Endothelial cell of umbilical vein (primary cell): ENCODE data around the gene ADGRG1. TPM values are rescaled to one million over a fixed set of nuclear protein-coding genes. Genes with fewer than 3 reads are reported as not detected.

Source experiments
- BruUV-seq: library from RNA; stranded (reverse); fragments of 400-500 nt; replicated peaks from 2 replicates; lab custom pipeline; 2021; lab: Mats Ljungman, UMichigan
- CTCF ChIA-PET: fragments of 300-600, 350-600 bp; sonication (Branson Sonifier 250); formaldehyde crosslinking; loops from one replicate; lab custom pipeline; 2021; ENCODE audit warnings: antibody characterized with exemption, inconsistent platforms; lab: Charles Lee
- POLR2A ChIA-PET: fragments of 300-600, 350-600 bp; sonication (Branson Sonifier 250); formaldehyde crosslinking; loops from one replicate; lab custom pipeline; 2021; ENCODE audit warnings: antibody characterized with exemption, inconsistent platforms; lab: Charles Lee
- DNase-seq: peaks from one replicate; pipeline ENCODE4 v3.0.0-alpha.2; 2011; ENCODE audit warnings: low read depth, low spot score
- FAIRE-seq: peaks from 2 replicates; lab custom pipeline; 2011; peaks lifted over from hg19 to GRCh38; lab: Jason Lieb, UNC
- H2AFZ ChIP-seq: 2 replicates; pipeline ENCODE4 v1.6.0; 2012; ENCODE audit warnings: low read depth, low read length, control low read depth, inconsistent platforms
- H3K27ac ChIP-seq: 2 replicates; pipeline ENCODE4 v1.5.1; 2011; ENCODE audit warnings: low read depth, mild to moderate bottlenecking, control low read depth, low read length, moderate library complexity; ENCODE audit not compliant: insufficient read depth
- H3K27me3 ChIP-seq, 2 experiments: 2 replicates each; pipeline versions ENCODE4 v1.6.0 to v1.6.1; 2011; ENCODE audit warnings: low read length in 2 of 2, mixed read lengths in 1 of 2; ENCODE audit not compliant: control insufficient read depth in 2 of 2, insufficient read depth in 2 of 2
- H3K36me3 ChIP-seq, 2 experiments: 2 replicates in 1 of 2; 3 replicates in 1 of 2; pipeline ENCODE4 v1.5.1; 2011; ENCODE audit warnings: low read length in 2 of 2, mild to moderate bottlenecking in 1 of 2, moderate library complexity in 1 of 2; ENCODE audit not compliant: control insufficient read depth in 2 of 2, insufficient read depth in 2 of 2; ENCODE audit errors: extremely low read depth in 1 of 2
- H3K4me1 ChIP-seq: 3 replicates; pipeline ENCODE4 v1.5.1; 2011; ENCODE audit warnings: mild to moderate bottlenecking, low read length; ENCODE audit not compliant: control insufficient read depth, insufficient read depth; ENCODE audit errors: extremely low read depth
- H3K4me2 ChIP-seq: 2 replicates; pipeline ENCODE4 v1.6.1; 2011; ENCODE audit warnings: low read length, control low read depth, mixed read lengths; ENCODE audit not compliant: insufficient read depth
- H3K4me3 ChIP-seq, 3 experiments: fragments of 200-600 bp in 1 of 3; sonication (generic), shearing (Covaris generic) in 1 of 3; replicated peaks in 1 of 3; 2 replicates each; pipeline ENCODE4 v1.5.1; 2011 to 2016; ENCODE audit warnings: control low read depth in 3 of 3, low read length in 3 of 3, mild to moderate bottlenecking in 2 of 3, inconsistent platforms in 1 of 3, low read depth in 1 of 3, moderate library complexity in 1 of 3; ENCODE audit not compliant: insufficient read depth in 1 of 3
- H3K79me2 ChIP-seq: 2 replicates; pipeline ENCODE4 v1.6.0; 2012; ENCODE audit warnings: low read length, inconsistent platforms; ENCODE audit not compliant: control insufficient read depth, insufficient read depth
- H3K9ac ChIP-seq: replicated peaks from 2 replicates; pipeline ENCODE3; 2011; ENCODE audit warnings: low read length, control low read depth; ENCODE audit not compliant: insufficient read depth; ENCODE audit errors: extremely low read depth
- H3K9me1 ChIP-seq: replicated peaks from 3 replicates; pipeline ENCODE4 v1.6.0; 2011; ENCODE audit warnings: mild to moderate bottlenecking, low read length; ENCODE audit not compliant: control insufficient read depth, insufficient read depth; ENCODE audit errors: extremely low read depth
- H3K9me3 ChIP-seq: replicated peaks from 2 replicates; pipeline ENCODE4 v1.5.1; 2012; ENCODE audit warnings: low read length, inconsistent platforms; ENCODE audit not compliant: control insufficient read depth, insufficient read depth
- H4K20me1 ChIP-seq: replicated peaks from 2 replicates; pipeline ENCODE3; 2011; ENCODE audit warnings: mild to moderate bottlenecking, low read length; ENCODE audit not compliant: control insufficient read depth, insufficient read depth; ENCODE audit errors: extremely low read depth
- EZH2 ChIP-seq: IDR thresholded peaks from 2 replicates; pipeline ENCODE4 v1.6.1; 2012; ENCODE audit warnings: borderline replicate concordance, low read depth, mild to moderate bottlenecking, moderate library complexity, low read length, inconsistent platforms; ENCODE audit not compliant: severe bottlenecking
- FOS ChIP-seq: IDR thresholded peaks from 2 replicates; pipeline ENCODE4 v1.6.1; 2011; ENCODE audit warnings: mild to moderate bottlenecking, low read length, moderate library complexity, borderline replicate concordance; ENCODE audit not compliant: insufficient read depth
- GATA2 ChIP-seq: IDR thresholded peaks from 2 replicates; pipeline ENCODE4 v1.7.0; 2011; ENCODE audit warnings: low read depth, mild to moderate bottlenecking, moderate library complexity, mixed read lengths, low read length; ENCODE audit not compliant: insufficient read length, insufficient read depth
- JUN ChIP-seq: IDR thresholded peaks from 2 replicates; pipeline ENCODE4 v1.6.1; 2011; ENCODE audit warnings: borderline replicate concordance, low read depth; ENCODE audit not compliant: insufficient read length, insufficient read depth
- MYC ChIP-seq: IDR thresholded peaks from one replicate; pipeline ENCODE4 v1.6.1; 2011; ENCODE audit warnings: mild to moderate bottlenecking, low read depth, low read length
- POLR2A ChIP-seq: IDR thresholded peaks from 2 replicates; pipeline ENCODE4 v1.6.1; 2012; ENCODE audit warnings: low read depth, mild to moderate bottlenecking, control low read depth, low read length
- POLR2AphosphoS5 ChIP-seq: IDR thresholded peaks from 2 replicates; pipeline ENCODE4 v1.6.1; 2012; ENCODE audit warnings: low read depth, mild to moderate bottlenecking, control low read depth, low read length, moderate library complexity; ENCODE audit not compliant: insufficient read depth
- dilution Hi-C: fragments of 300-500 bp; cut with MboI; formaldehyde crosslinking; loops from one replicate; pipeline ENCODE4 v1.15.0; 2019; ENCODE audit warnings: low sequenced_read_pairs; ENCODE audit not compliant: extremely low pct_ligation_motif_present
- intact Hi-C: fragments of 100-400 bp; cut with micrococcal nuclease; formaldehyde crosslinking; loops from one replicate; pipeline ENCODE4 v1.10.0; 2022
- polyA plus RNA-seq, 4 experiments: library from polyadenylated mRNA; depleted of rRNA in 3 of 4; stranded (reverse) in 3 of 4; unstranded in 1 of 4; fragments of >200 nt; gene quantifications; 2 replicates each; pipeline versions ENCODE4 v1.2.1 to v1.2.3, GENCODE V29; 2011 to 2012; ENCODE audit warnings: missing spikeins in 1 of 4
- total RNA-seq: library from RNA; stranded (reverse); gene quantifications from 2 replicates; pipeline ENCODE4 v1.2.3, GENCODE V29; 2021
- TF ChIP-seq, protein P1 (sequence below): IDR thresholded peaks from 2 replicates; pipeline ENCODE4 v1.6.1; 2011; ENCODE audit not compliant: insufficient read depth, insufficient read length
- TF ChIP-seq, protein P2 (sequence below), 2 donors: IDR thresholded peaks; 1 replicate in 1 of 2; 2 replicates in 1 of 2; pipeline ENCODE4 v1.5.1; 2011; ENCODE audit warnings: low read length in 2 of 2, mild to moderate bottlenecking in 2 of 2, moderate library complexity in 2 of 2, control low read depth in 1 of 2, inconsistent platforms in 1 of 2, low read depth in 1 of 2; ENCODE audit not compliant: insufficient read depth in 1 of 2; ENCODE audit errors: extremely low read depth in 1 of 2

Gene ADGRG1
- total and polyA plus RNA-seq, 2 donors (not counting 3 experiments of a cell fraction or from before 2014, with no cell fraction given): 45.6 to 92.5 TPM

DNA sequence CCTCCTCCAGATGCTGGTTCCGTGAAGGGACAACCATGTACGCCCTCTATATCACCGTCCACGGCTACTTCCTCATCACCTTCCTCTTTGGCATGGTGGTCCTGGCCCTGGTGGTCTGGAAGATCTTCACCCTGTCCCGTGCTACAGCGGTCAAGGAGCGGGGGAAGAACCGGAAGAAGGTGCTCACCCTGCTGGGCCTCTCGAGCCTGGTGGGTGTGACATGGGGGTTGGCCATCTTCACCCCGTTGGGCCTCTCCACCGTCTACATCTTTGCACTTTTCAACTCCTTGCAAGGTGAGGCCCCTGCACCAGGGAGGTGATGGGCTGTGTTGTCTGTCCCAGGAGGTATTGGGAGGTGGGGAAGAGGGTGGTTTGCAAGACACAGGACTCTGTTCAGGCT lies 57.2 kb downstream of the ADGRG1 start:
- Histone ChIP-seq H3K27ac (no peak overlapping the region), H3K4me1 (no peaks in the 10 kb centered on the region), H3K79me2 (no peaks in the 10 kb centered on the region), H3K9me1 (no peaks in the 10 kb centered on the region), H3K4me3 (no peak overlapping the region), H3K9ac (no peak overlapping the region), H3K9me3 (no peaks in the 10 kb centered on the region), H3K4me2 (no peak overlapping the region), H4K20me1 (no peaks in the 10 kb centered on the region), H3K27me3 (peaks cover 2% of the 10 kb centered on the region in 2 experiments), H2AFZ (no peak overlapping the region), H3K36me3 (no peaks in the 10 kb centered on the region)
- intact Hi-C loops: no loop called here
- POLR2A ChIA-PET: no interaction called here
- BruUV-seq: no TSS peak
- no peak for FAIRE-seq
- no peak for TF ChIP-seq JUN
- TF ChIP-seq EZH2: no peak
- no peak for TF ChIP-seq MYC
- TF ChIP-seq, protein P1, sequence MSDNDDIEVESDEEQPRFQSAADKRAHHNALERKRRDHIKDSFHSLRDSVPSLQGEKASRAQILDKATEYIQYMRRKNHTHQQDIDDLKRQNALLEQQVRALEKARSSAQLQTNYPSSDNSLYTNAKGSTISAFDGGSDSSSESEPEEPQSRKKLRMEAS: no peak
- TF ChIP-seq FOS: no peak
- TF ChIP-seq, protein P2, sequence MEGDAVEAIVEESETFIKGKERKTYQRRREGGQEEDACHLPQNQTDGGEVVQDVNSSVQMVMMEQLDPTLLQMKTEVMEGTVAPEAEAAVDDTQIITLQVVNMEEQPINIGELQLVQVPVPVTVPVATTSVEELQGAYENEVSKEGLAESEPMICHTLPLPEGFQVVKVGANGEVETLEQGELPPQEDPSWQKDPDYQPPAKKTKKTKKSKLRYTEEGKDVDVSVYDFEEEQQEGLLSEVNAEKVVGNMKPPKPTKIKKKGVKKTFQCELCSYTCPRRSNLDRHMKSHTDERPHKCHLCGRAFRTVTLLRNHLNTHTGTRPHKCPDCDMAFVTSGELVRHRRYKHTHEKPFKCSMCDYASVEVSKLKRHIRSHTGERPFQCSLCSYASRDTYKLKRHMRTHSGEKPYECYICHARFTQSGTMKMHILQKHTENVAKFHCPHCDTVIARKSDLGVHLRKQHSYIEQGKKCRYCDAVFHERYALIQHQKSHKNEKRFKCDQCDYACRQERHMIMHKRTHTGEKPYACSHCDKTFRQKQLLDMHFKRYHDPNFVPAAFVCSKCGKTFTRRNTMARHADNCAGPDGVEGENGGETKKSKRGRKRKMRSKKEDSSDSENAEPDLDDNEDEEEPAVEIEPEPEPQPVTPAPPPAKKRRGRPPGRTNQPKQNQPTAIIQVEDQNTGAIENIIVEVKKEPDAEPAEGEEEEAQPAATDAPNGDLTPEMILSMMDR (IDR thresholded peaks at IDR 0.05; ENCODE audit: extremely low read depth in 1 of 2, insufficient read depth in 1 of 2, low read depth in 1 of 2, low read length in 2 of 2): no peak
- TF ChIP-seq POLR2A: no peak
- TF ChIP-seq POLR2AphosphoS5: no peak
- no peak for TF ChIP-seq GATA2
- DNase-seq: no peak
- dilution Hi-C loops: no loop called here
- CTCF ChIA-PET: interaction anchor here (1.1 to 3.4 kb wide), 2 partner anchors 95 to 110 kb away, joined by 3 to 15 read pairs; no protein-coding TSS in a partner anchor
